Measurements from ENCODE around the gene EYA3. TPM values are rescaled to one million over a fixed set of nuclear protein-coding genes. Genes with fewer than 3 reads are reported as not detected.

The EYA3 gene
- total and polyA plus RNA-seq, 2 of the 8 experiments (the other 6 are each of a cell fraction or from before 2014, with no cell fraction given): 15.0 to 33.9 TPM

GRCh38 chr1:28091043-28091781 is 2.8 kb upstream of the EYA3 start (continued):
- TF ChIP-seq CHD7 (IDR thresholded peaks at IDR 0.05; ENCODE audit: insufficient replicate concordance, low read length): no peak

Data from H1 (cell line).